Stimulated activated CD4-positive, alpha-beta T cell treated with anti-CD3 and anti-CD28 coated beads, Interleukin-12 subunit alpha, Interleukin-12 subunit beta, amount 100 ng/mL, for 24 hours (primary cell): ENCODE measurements around the gene OR51G2.

Experiments
- DNase-seq, 2 experiments: peaks; one replicate each; pipeline ENCODE4 v3.0.0-alpha.2; 2020; ENCODE audit warnings: low read depth in 2 of 2

The OR51G2 gene

GRCh38 chr11:4865855-4866254 is 53.3 kb downstream of the OR51G2 start:
- DNase-seq = no peak

GRCh38 chr11:4863876-4864275 is 55.3 kb downstream of the OR51G2 start:
- DNase-seq = no peak
